NCI-H2196 (cell line): ENCODE results near the gene XRCC4.
"Not testable (repeated sequence)": the region's sequence is repeated elsewhere in the genome, so short reads cannot be mapped to it uniquely, and the experiment has no call there.

Source experiments
- DNase-seq: peaks from one replicate; lab custom pipeline; 2025; ENCODE audit not compliant: unreplicated experiment; lab: John Stamatoyannopoulos, UW

The XRCC4 gene

GRCh38 chr5:83107692-83108420 lies 30.5 kb downstream of the XRCC4 start:
- DNase-seq = no peak

- DNase-seq = no peak
Measured at GRCh38 chr5:83109380-83109779, 32.0 kb downstream of the XRCC4 start.

DNA sequence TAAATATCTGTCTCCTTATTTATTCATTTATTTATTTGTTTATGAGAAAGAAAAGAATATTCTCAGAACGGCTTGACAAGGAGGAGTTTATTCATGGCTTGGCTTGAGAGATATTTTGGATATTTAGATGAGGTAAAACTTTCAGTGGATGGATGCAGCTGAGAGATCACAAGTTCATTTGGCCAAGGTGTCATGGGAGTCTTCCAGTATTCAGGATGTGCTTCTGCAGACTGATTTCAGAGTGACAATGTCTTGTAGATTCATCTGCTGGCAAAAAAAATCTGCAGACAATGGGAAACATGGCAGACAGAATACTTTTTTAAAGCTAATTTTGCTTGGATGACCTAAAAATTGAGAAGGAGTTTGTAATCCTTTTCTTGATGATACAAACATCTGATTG lies 38.5 kb downstream of the XRCC4 start:
- DNase-seq = no peak

DNA sequence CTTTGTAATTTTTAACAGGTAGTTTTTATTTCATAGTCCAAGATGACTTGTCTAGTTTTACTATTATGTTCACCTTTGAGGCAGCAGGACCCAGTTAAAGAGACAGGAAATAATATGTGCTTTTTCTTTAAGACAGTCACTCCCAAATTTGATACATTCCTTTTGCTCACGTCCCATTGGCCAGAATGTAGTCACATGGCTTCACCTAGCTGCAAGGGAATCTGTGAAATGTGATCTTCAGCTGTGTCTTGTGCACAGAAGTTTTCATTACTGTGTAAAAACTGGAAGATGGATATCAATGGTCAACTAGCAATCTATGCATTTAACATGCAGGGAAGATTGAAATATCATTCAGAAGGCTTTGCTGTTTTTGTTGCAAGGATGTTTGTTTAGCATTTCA lies 41.1 kb downstream of the XRCC4 start:
- no peak for DNase-seq

DNA sequence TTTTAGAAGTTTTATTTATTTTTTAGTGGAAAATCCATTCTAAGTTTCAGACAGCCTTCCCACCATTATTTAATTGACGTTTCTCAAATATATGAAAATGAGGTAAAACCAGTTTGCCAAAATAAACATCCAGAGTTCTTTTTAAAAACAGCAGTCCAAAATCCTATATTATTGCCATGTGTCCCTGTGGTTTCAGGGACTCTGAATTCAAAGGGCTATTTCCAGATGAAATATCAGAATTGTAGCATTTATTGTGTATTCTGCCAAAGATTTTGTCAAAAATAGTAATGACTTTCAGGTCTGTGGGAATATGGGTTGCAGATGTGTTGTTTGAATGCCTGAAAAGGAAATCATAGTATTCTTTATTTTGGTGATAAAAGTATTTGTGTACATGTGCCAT lies 41.6 kb downstream of the XRCC4 start:
- no peak for DNase-seq

- no peak for DNase-seq
Measured at GRCh38 chr5:83124593-83124992, 47.2 kb downstream of the XRCC4 start.

GRCh38 chr5:83125560-83125959 lies 48.2 kb downstream of the XRCC4 start:
- no peak for DNase-seq

GRCh38 chr5:83126501-83126900 lies 49.2 kb downstream of the XRCC4 start:
- DNase-seq = no peak

DNA sequence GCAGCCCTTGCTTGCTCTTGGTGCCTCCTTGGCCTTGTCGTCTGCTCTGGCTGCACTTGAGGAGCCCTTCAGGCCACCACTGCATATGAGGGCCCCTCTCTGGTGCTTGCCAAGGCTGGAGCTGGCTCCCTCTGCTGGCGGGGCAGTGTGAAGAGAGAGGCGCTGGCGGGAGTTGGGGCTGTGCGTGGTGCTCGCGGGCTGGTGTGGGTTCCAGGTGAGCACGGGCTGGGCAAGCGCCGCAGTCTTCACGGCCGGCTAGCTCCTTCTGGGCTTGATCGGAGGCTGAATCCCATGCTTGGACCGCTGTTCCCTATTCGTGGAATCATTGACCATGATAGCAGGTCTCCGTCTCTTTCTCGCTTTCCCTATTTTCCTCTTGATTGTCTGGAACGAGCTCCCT lies 56.5 kb downstream of the XRCC4 start:
- DNase-seq = no peak

DNA sequence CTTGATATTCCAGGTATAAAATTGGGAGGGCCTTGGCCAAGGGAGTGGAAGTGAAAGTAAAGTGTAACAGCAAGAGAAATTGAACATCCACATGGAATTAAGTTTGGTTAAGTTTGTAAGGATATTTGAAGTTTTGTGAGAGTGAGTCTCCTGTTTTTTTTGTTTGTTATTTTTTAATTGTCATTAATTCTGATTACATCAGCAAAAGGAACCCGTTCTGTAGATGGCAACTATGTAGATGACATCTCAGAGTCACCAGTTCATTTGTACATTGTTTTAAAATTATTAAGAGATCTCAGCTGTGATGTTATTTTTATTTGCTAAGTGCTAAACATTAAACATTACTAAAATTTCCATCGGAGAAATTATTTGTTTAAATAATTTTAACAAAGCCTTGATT lies 65.2 kb downstream of the XRCC4 start:
- DNase-seq = no peak

DNA sequence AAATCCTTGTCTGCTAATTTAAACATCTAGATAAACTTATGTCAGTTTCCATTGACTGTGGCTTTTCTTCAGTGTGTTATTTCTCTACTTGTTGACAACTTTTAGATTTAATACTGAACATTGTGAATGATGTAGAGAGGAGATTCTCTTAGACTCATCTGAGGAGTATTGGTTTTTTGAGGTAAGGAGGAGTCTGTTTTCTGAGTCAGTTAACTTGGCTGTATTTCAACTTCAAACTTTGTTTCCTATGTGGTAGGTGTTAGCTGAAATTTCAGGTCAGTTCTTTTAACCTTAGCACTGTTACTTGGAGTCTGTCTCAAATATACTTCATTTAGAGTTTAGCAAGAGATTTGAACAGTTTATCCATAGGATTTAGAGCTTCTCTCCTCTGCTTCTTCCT lies 67.9 kb downstream of the XRCC4 start:
- DNase-seq = no peak

DNA sequence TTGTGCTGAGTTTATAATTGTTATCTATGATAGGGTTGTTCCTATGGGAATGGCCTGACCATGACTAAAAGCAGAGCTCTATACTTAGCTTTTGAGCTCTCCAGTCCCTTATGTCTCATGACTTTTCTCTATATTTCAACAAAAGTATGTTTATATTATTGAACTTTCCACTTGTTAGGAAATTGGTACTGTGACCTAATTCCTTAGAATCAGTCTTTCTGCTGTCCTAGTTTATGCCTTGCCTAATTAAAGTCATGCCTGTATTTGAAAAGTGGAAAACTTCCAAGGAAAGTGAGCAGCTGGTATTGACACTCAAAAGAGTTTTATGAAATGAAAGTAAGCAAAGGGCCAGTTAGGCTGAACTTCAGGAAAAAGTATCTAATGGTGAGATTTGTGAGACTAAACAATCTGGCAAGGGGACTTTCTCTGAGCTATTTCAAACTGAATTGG lies 68.6 kb downstream of the XRCC4 start:
- no peak for DNase-seq

- no peak for DNase-seq
Measured at GRCh38 chr5:83146441-83146840, 69.1 kb downstream of the XRCC4 start.

GRCh38 chr5:83147593-83147992 lies 70.2 kb downstream of the XRCC4 start:
- no peak for DNase-seq

GRCh38 chr5:83148370-83148769 lies 71.0 kb downstream of the XRCC4 start:
- no peak for DNase-seq

DNA sequence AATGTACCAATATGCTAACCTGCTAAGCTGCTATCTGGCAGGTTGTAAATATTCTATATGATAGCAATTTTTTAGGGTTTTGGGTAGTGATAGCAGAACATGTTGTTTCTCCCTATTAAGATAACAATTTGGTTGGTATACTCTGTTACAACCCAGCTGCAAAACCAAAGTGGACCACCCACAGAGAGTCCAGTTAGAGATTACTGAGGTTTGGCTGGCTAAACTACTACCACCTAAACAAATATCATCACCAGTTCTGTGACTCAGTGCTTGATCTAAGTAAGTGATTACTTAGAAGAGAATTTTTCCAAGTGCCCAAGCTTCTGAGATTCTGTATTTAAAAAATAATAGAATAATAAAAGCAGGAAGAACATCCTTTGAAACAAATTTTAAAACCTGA lies 72.3 kb downstream of the XRCC4 start:
- DNase-seq = no peak

DNA sequence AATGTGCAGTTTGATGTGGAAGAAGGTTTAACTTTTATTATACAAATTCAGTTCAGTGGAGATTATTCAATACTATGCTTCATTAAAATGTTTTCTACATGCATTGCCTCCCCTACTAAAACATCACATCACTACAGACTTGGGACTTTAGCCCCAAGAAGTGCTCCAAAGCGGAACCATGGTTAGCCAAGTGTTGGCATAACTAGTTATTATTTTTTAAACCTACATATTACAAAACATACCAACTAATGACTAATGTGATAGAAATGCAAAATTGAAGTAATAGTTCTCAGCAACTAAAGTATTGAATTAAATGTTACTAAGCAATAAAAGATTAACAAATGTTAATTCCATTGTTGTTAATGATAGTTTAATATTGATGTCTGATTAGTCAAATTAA lies 74.5 kb downstream of the XRCC4 start:
- no peak for DNase-seq

DNA sequence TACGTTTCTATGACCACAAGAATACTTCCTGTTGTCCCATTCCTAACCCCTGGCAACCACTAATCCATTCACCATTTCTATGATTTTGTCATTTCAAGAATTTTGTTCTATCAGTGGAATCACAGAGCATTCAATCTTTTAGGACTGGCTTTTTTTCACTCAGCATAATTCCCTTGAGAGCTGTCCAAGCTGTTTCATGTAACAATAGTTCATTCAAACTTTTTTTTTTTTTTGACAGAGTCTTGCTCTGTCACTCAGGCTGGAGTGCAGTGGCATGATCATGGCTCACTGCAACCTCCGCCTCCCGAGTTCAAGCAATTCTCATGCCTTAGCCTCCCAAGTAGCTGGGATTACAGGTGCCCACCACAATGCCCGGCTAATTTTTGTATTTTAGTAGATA lies 75.6 kb downstream of the XRCC4 start:
- DNase-seq = not testable (repeated sequence)

- DNase-seq = no peak
Measured at GRCh38 chr5:83156001-83156400, 78.7 kb downstream of the XRCC4 start.

GRCh38 chr5:83157163-83157562 lies 79.8 kb downstream of the XRCC4 start:
- DNase-seq = no peak

DNA sequence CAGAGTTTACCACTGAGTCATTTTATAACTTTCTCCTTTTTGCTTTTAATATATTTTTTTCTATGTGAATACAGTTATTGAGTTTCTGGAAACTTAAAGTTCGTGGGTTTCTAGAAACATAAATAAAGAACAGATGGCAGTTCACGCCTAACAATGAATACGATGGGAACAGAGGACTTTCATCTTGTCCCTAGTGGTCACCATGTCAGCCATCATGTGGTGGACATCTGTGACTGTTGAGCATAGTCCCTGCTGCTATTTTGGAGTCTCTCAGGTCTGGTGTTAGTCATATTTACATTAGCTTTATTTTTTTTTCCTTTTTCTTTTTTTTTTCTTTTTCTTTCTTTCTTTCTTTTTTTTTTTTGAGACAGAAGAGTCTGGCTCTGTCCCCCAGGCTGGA lies 85.3 kb downstream of the XRCC4 start:
- no peak for DNase-seq

GRCh38 chr5:83167538-83167937 lies 90.2 kb downstream of the XRCC4 start:
- DNase-seq = no peak

GRCh38 chr5:83169571-83170337 lies 92.4 kb downstream of the XRCC4 start:
- DNase-seq = no peak
